Measurements from ENCODE around the gene VIPR2. TPM values are rescaled to one million over a fixed set of nuclear protein-coding genes. Genes with fewer than 3 reads are reported as not detected.

The VIPR2 gene
- polyA plus RNA-seq, 1 experiment, result not detected

- POLR2A ChIA-PET, result no interaction called here
- DNase-seq (ENCODE audit: low read depth), result no peak
Observed at GRCh38 chr7:159068893-159069448, 75.7 kb downstream of the VIPR2 start.

GRCh38 chr7:159068488-159068811, 76.2 kb downstream of the VIPR2 start:
- TF ChIP-seq, protein P1, sequence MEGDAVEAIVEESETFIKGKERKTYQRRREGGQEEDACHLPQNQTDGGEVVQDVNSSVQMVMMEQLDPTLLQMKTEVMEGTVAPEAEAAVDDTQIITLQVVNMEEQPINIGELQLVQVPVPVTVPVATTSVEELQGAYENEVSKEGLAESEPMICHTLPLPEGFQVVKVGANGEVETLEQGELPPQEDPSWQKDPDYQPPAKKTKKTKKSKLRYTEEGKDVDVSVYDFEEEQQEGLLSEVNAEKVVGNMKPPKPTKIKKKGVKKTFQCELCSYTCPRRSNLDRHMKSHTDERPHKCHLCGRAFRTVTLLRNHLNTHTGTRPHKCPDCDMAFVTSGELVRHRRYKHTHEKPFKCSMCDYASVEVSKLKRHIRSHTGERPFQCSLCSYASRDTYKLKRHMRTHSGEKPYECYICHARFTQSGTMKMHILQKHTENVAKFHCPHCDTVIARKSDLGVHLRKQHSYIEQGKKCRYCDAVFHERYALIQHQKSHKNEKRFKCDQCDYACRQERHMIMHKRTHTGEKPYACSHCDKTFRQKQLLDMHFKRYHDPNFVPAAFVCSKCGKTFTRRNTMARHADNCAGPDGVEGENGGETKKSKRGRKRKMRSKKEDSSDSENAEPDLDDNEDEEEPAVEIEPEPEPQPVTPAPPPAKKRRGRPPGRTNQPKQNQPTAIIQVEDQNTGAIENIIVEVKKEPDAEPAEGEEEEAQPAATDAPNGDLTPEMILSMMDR (IDR thresholded peaks at IDR 0.05; ENCODE audit: insufficient read depth, low read depth, low read length), result no peak
- POLR2A ChIA-PET, result no interaction called here
- DNase-seq (ENCODE audit: low read depth), result no peak
- H3K4me3 ChIP-seq (ENCODE audit: low read depth, low read length), result no peak overlapping the region
- no peaks in the 10 kb centered on the region for H3K27me3 ChIP-seq (ENCODE audit: control insufficient read depth, insufficient read depth, low read length)
- no peaks in the 10 kb centered on the region for H3K36me3 ChIP-seq (ENCODE audit: control insufficient read depth, insufficient read depth, low read length)
- CTCF ChIA-PET, result no interaction called here

More at GRCh38 chr7:159068893-159069448, 75.7 kb downstream of the VIPR2 start:
- H3K4me3 ChIP-seq (ENCODE audit: low read depth, low read length), result no peak overlapping the region
- CTCF ChIA-PET, result no interaction called here
- TF ChIP-seq, protein P1 (IDR thresholded peaks at IDR 0.05; ENCODE audit: insufficient read depth, low read depth, low read length), result no peak
- no peaks in the 10 kb centered on the region for H3K27me3 ChIP-seq (ENCODE audit: control insufficient read depth, insufficient read depth, low read length)
- no peaks in the 10 kb centered on the region for H3K36me3 ChIP-seq (ENCODE audit: control insufficient read depth, insufficient read depth, low read length)

GRCh38 chr7:159067576-159068487, 76.8 kb downstream of the VIPR2 start:
- Histone ChIP-seq H3K36me3 (ENCODE audit: control insufficient read depth, insufficient read depth, low read length) (no peaks in the 10 kb centered on the region), H3K27me3 (ENCODE audit: control insufficient read depth, insufficient read depth, low read length) (no peaks in the 10 kb centered on the region), H3K4me3 (ENCODE audit: low read depth, low read length) (no peak overlapping the region)
- CTCF ChIA-PET, result no interaction called here
- TF ChIP-seq, protein P1 (IDR thresholded peaks at IDR 0.05; ENCODE audit: insufficient read depth, low read depth, low read length), result no peak
- POLR2A ChIA-PET, result no interaction called here
- no peak for DNase-seq (ENCODE audit: low read depth)

GRCh38 chr7:159066816-159067575, 77.7 kb downstream of the VIPR2 start:
- POLR2A ChIA-PET, result no interaction called here
- Histone ChIP-seq H3K4me3 (ENCODE audit: low read depth, low read length) (no peak overlapping the region), H3K27me3 (ENCODE audit: control insufficient read depth, insufficient read depth, low read length) (no peaks in the 10 kb centered on the region), H3K36me3 (ENCODE audit: control insufficient read depth, insufficient read depth, low read length) (no peaks in the 10 kb centered on the region)
- DNase-seq (ENCODE audit: low read depth), result no peak
- CTCF ChIA-PET, result no interaction called here
- TF ChIP-seq, protein P1 (IDR thresholded peaks at IDR 0.05; ENCODE audit: insufficient read depth, low read depth, low read length), result no peak

DNA sequence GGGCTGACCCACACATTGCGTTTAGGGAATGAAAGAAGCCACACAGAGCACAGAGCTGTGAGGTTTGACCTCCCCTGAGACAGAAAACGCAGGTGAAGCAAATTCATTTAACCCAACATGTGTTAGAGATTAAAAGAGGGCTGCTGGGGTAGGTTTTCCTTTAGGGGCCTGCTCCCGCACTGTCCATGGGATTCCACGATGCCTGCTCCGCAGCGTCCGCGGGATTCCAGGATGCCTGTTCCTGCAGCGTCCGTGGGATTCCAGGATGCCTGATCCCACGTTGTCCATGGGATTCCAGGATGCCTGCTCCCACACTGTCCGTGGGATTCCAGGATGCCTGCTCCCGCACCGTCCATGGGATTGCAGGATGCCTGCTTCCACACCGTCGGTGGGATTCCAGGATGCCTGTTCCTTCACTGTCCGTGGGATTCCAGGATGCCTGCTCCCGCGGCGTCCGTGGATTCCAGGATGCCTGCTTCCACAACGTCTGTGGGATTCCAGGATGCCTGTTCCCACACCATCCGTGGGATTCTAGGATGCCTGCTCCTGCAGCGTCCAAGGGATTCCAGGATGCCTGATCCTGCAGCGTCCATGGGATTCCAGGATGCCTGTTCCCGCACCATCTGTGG, 78.7 kb downstream of the VIPR2 start:
- no peaks in the 10 kb centered on the region for H3K36me3 ChIP-seq (ENCODE audit: control insufficient read depth, insufficient read depth, low read length)
- no peaks in the 10 kb centered on the region for H3K27me3 ChIP-seq (ENCODE audit: control insufficient read depth, insufficient read depth, low read length)
- DNase-seq (ENCODE audit: low read depth), result no peak
- ChIA-PET POLR2A (no interaction called here), CTCF (no interaction called here)
- TF ChIP-seq, protein P1 (IDR thresholded peaks at IDR 0.05; ENCODE audit: insufficient read depth, low read depth, low read length), result no peak
- no peak overlapping the region for H3K4me3 ChIP-seq (ENCODE audit: low read depth, low read length)
